GM18505 (cell line): ENCODE data around the gene SUPT3H.
A peak's percentile ranks its signal among the peaks of the same experiment; 100 is the strongest.
"Not testable (repeated sequence)": the region's sequence is repeated elsewhere in the genome, so short reads cannot be mapped to it uniquely, and the experiment has no call there.

Source experiments
- ATAC-seq: cut with Tn5 transposase; IDR thresholded peaks from one replicate; pipeline ENCODE4 v1.9.1; 2021; ENCODE audit not compliant: unreplicated experiment
- POLR2A ChIP-seq: IDR thresholded peaks from 4 replicates; pipeline ENCODE4 v1.6.1; 2011; ENCODE audit warnings: borderline replicate concordance; ENCODE audit not compliant: insufficient read depth, insufficient read length; ENCODE audit errors: extremely low read depth

The SUPT3H gene

GRCh38 chr6:45184040-45184439 lies 193.7 kb downstream of the SUPT3H start:
- no peak for TF ChIP-seq POLR2A
- ATAC-seq, result no peak

- not testable (repeated sequence) for ATAC-seq
Observed at GRCh38 chr6:45176373-45176772, 201.4 kb downstream of the SUPT3H start.

- TF ChIP-seq POLR2A, result no peak
- no peak for ATAC-seq
Observed at GRCh38 chr6:45175272-45175671, 202.5 kb downstream of the SUPT3H start.

- TF ChIP-seq POLR2A, result no peak
- no peak for ATAC-seq
Observed at GRCh38 chr6:45174045-45174444, 203.7 kb downstream of the SUPT3H start.

- no peak for ATAC-seq
- no peak for TF ChIP-seq POLR2A
Observed at GRCh38 chr6:45171380-45171779, 206.4 kb downstream of the SUPT3H start.

GRCh38 chr6:45170309-45170708 lies 207.4 kb downstream of the SUPT3H start:
- no peak for ATAC-seq
- no peak for TF ChIP-seq POLR2A

GRCh38 chr6:45169815-45170214 lies 207.9 kb downstream of the SUPT3H start:
- no peak for ATAC-seq
- TF ChIP-seq POLR2A, result no peak

- ATAC-seq, result peak; percentile 62
Observed at GRCh38 chr6:45163952-45164766, 213.6 kb downstream of the SUPT3H start.

GRCh38 chr6:45160305-45160704 lies 217.4 kb downstream of the SUPT3H start:
- no peak for ATAC-seq
- TF ChIP-seq POLR2A, result no peak

More at GRCh38 chr6:45163952-45164766, 213.6 kb downstream of the SUPT3H start:
- TF ChIP-seq POLR2A, result no peak

- peak; percentile 97 for ATAC-seq
- TF ChIP-seq POLR2A, result no peak
Observed at GRCh38 chr6:45156075-45156474, 221.7 kb downstream of the SUPT3H start.

GRCh38 chr6:45155341-45155894 lies 222.3 kb downstream of the SUPT3H start:
- no peak for TF ChIP-seq POLR2A
- ATAC-seq, result no peak

GRCh38 chr6:45154679-45155078 lies 223.1 kb downstream of the SUPT3H start:
- no peak for TF ChIP-seq POLR2A
- no peak for ATAC-seq

- TF ChIP-seq POLR2A, result no peak
- no peak for ATAC-seq
Observed at GRCh38 chr6:45148711-45149341, 228.9 kb downstream of the SUPT3H start.

GRCh38 chr6:45148278-45148677 lies 229.5 kb downstream of the SUPT3H start:
- ATAC-seq, result no peak
- TF ChIP-seq POLR2A, result no peak

- ATAC-seq, result not testable (repeated sequence)
Observed at GRCh38 chr6:45145658-45146057, 232.1 kb downstream of the SUPT3H start.
